Loucy (cell line): ENCODE results near the gene TGM4.

Source experiments
- CTCF ChIP-seq: fragments of 200-600 bp; sonication (generic); conservative IDR thresholded peaks from 2 replicates; pipeline ENCODE4 v1.5.1; 2014; ENCODE audit warnings: mild to moderate bottlenecking, antibody characterized with exemption, low read length
- EZH2phosphoT487 ChIP-seq: fragments of 200-600 bp; IDR thresholded peaks from 2 replicates; pipeline ENCODE4 v1.6.1; 2018; ENCODE audit warnings: antibody characterized with exemption, mild to moderate bottlenecking, moderate library complexity, borderline replicate concordance

- TF ChIP-seq CTCF (no peak), EZH2phosphoT487 (no peak)
Observed at GRCh38 chr3:44890852-44891251, 16.4 kb downstream of the TGM4 start.
